Activated naive CD4-positive, alpha-beta T cell treated with anti-CD3 and anti-CD28 coated beads, Interleukin-2, amount 10 ng/mL, durations not matched to agents 7 days and 5 days (primary cell): ENCODE measurements around the gene TMEM245.

Source experiments
- CTCF ChIA-PET: fragments of 350-600 bp; sonication (Branson Sonifier 250); formaldehyde crosslinking; loops from one replicate; lab custom pipeline; 2021; ENCODE audit warnings: antibody characterized with exemption; lab: Charles Lee
- DNase-seq: peaks from one replicate; pipeline ENCODE4 v3.0.0-alpha.2; 2020
- H3K27ac Mint-ChIP-seq: one replicate; pipeline ENCODE4 v1.8.0; 2021; ENCODE audit warnings: mild to moderate bottlenecking, moderate library complexity, mixed read lengths
- H3K27me3 Mint-ChIP-seq: one replicate; pipeline ENCODE4 v1.8.0; 2021; ENCODE audit warnings: mild to moderate bottlenecking, mixed read lengths
- H3K36me3 Mint-ChIP-seq: one replicate; pipeline ENCODE4 v1.8.0; 2021; ENCODE audit warnings: mixed read lengths
- H3K4me1 Mint-ChIP-seq: one replicate; pipeline ENCODE4 v1.8.0; 2021; ENCODE audit warnings: mixed read lengths
- H3K4me3 Mint-ChIP-seq: one replicate; pipeline ENCODE4 v1.8.0; 2021; ENCODE audit warnings: mild to moderate bottlenecking, moderate library complexity, mixed read lengths
- H3K9me3 Mint-ChIP-seq: one replicate; pipeline ENCODE4 v1.8.0; 2021; ENCODE audit warnings: mixed read lengths

TMEM245 gene

DNA sequence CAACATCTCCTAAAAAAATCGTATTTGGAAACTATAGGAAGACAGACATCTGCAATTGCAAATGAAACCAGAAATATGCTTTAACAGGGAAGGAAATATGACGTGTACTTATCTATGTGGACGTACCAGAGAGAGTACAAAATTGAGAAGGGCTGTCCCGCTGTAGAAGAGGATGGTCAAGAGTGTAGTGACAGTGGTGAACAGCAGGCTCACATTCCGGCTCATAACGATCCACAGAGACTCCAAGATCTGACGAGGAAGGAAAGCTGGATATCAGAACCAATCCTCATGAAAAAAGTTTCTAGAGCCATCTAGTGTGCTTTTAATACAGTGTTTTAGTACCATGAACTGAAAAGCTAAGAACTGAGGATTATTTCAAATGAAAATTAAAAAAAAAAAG, 69.3 kb downstream of the TMEM245 start:
- CTCF ChIA-PET, result no interaction called here
- Mint-ChIP-seq H3K27me3 (no peaks in the 10 kb centered on the region), H3K9me3 (no peaks in the 10 kb centered on the region), H3K4me1 (no peaks in the 10 kb centered on the region), H3K36me3 (peaks cover 69% of the 10 kb centered on the region), H3K27ac (no peak overlapping the region), H3K4me3 (no peak overlapping the region)
- DNase-seq, result no peak

DNA sequence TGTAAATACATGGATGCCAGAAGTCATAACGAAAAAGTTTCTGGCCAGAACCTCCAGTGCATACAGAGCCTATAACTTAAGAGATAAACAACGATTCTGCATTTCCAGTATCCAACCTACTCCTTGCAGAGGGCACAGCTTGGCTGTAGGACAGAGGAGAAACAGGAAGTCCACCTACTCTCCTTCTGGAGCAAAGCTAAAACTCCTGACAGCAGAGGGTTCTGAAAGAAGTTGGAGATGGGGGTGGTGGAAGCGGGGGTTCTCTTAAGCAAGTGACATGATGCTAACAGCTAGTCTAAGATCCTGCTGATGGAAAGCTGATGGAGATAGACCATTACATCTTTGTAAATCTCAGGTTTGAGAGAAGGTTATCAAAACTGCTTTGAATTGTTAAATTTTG, 70.9 kb downstream of the TMEM245 start:
- Mint-ChIP-seq H3K27ac (no peak overlapping the region), H3K27me3 (no peaks in the 10 kb centered on the region), H3K4me1 (no peaks in the 10 kb centered on the region), H3K4me3 (no peak overlapping the region), H3K36me3 (peaks cover 66% of the 10 kb centered on the region), H3K9me3 (no peaks in the 10 kb centered on the region)
- CTCF ChIA-PET, result interaction anchor here (0.6 to 1.3 kb wide), 2 partner anchors 272 to 1040 kb away, joined by 3 to 4 read pairs; no protein-coding TSS in a partner anchor
- no peak for DNase-seq

DNA sequence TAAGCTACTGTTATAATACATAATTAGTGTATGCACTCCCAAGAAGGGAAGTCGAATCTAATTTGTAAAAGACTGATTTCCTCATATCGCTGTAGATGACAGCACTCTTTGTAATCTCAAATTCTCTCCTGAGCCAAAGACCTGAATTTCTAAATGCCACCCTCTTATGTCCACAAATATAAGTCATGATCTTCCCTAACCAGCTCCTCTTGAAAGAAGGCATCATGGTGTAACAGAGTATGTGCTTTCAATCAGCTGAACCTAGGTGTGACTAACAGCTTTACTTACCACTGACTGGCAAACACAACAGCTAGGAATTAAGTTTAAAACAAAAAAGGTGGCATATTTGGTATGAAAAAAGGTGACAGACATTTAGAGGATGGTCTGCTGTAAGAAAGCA, 72.5 kb downstream of the TMEM245 start:
- DNase-seq, result no peak
- Mint-ChIP-seq H3K36me3 (peaks cover 64% of the 10 kb centered on the region), H3K27me3 (no peaks in the 10 kb centered on the region), H3K9me3 (no peaks in the 10 kb centered on the region), H3K4me3 (no peak overlapping the region), H3K4me1 (no peaks in the 10 kb centered on the region), H3K27ac (no peak overlapping the region)
- CTCF ChIA-PET, result interaction anchor here (0.9 to 1.2 kb wide), 2 partner anchors 151 to 152 kb away, joined by 3 read pairs; no protein-coding TSS in a partner anchor

DNA sequence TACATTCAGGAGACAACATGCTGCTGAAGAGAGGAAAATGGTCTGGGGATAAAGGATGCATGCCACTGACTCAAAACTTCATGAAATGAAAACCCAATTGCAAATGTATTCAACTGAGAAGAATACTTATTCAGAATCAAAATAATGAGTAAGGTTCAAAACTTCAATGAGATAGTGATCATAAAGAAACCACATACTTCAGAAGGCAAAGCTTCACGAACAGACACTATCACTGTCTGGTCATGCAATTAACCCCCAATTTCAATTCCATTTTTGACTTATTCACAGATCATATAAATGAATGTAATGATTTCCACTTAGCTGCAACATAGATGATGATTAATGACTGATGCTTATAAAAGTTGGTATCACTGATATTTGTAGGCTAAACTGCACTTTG, 73.4 kb downstream of the TMEM245 start:
- no peaks in the 10 kb centered on the region for H3K4me1 Mint-ChIP-seq
- CTCF ChIA-PET, result interaction anchor here (0.9 kb wide), 1 partner anchor 153 kb away, joined by 3 read pairs; no protein-coding TSS in a partner anchor
- no peaks in the 10 kb centered on the region for H3K27me3 Mint-ChIP-seq
- H3K9me3 Mint-ChIP-seq, result no peaks in the 10 kb centered on the region
- no peak overlapping the region for H3K4me3 Mint-ChIP-seq
- H3K36me3 Mint-ChIP-seq, result peaks cover 56% of the 10 kb centered on the region
- H3K27ac Mint-ChIP-seq, result no peak overlapping the region
- DNase-seq, result no peak

DNA sequence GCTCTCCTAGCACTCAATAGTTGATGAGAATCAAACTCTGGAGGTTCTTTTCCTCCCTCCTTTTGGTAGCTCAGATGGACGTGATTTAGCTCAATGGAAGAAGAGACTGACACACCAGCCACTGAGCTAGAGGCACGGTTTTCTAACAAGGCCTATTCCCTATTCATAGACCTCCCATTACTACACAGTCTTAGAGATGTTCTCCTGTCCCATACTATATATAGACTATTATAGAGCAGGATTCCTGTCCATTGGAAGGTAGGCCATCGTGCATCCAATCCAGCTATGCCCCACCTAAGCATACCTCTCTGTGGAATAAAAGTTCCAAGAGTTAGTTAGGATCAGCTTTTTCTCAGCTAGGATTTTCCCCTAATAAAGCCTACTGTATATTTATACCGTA, 76.2 kb downstream of the TMEM245 start:
- H3K36me3 Mint-ChIP-seq, result peaks cover 56% of the 10 kb centered on the region
- DNase-seq, result no peak
- CTCF ChIA-PET, result interaction anchor here (0.9 to 1.2 kb wide), 3 partner anchors 12 to 27 kb away, joined by 3 to 4 read pairs (median 3); no protein-coding TSS in a partner anchor
- no peaks in the 10 kb centered on the region for H3K4me1 Mint-ChIP-seq
- no peak overlapping the region for H3K27ac Mint-ChIP-seq
- no peaks in the 10 kb centered on the region for H3K9me3 Mint-ChIP-seq
- no peaks in the 10 kb centered on the region for H3K27me3 Mint-ChIP-seq
- no peak overlapping the region for H3K4me3 Mint-ChIP-seq

DNA sequence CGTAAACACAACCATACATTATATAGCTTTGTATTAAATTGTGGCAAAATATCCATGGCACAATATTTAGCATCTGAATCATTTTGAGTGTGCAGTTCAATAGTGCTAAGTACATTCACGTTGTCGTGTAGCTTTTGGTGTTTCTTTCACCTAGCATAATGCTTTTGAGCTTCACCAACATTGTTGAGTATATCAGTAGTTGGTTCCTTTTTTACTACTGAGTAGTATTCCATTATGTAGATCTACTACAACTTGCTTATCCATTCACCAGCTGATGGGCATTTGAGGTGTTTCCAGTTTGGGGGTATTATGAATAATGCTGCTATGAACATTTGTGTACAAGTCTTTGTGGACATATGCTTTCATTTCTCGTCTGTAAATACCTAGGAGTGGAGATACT, 79.2 kb downstream of the TMEM245 start:
- H3K27ac Mint-ChIP-seq, result no peak overlapping the region
- H3K4me3 Mint-ChIP-seq, result no peak overlapping the region
- DNase-seq, result no peak
- H3K4me1 Mint-ChIP-seq, result no peaks in the 10 kb centered on the region
- CTCF ChIA-PET, result no interaction called here
- no peaks in the 10 kb centered on the region for H3K9me3 Mint-ChIP-seq
- peaks cover 47% of the 10 kb centered on the region for H3K36me3 Mint-ChIP-seq
- no peaks in the 10 kb centered on the region for H3K27me3 Mint-ChIP-seq

DNA sequence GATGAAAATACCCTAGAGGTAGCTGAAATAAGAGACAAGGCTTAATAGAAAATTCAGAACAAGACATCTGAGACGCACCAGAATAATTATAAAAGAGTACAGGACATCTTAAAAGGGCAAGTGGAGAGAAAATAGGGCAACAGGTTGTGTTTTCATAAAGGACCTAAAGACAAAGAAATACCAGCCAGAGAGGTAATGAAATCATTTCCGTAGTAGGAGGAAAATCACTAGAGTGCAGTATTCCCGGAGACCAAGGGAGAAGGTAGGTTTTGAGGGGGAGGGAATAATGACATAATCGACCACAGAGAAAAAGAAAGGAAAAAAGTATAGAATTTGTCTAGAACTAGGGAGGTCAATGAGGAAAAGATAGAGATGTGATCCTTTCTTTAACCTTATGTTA, 80.2 kb downstream of the TMEM245 start:
- Mint-ChIP-seq H3K4me3 (no peak overlapping the region), H3K27me3 (no peaks in the 10 kb centered on the region), H3K36me3 (peaks cover 44% of the 10 kb centered on the region), H3K4me1 (no peaks in the 10 kb centered on the region), H3K27ac (no peak overlapping the region), H3K9me3 (no peaks in the 10 kb centered on the region)
- CTCF ChIA-PET, result no interaction called here
- no peak for DNase-seq

DNA sequence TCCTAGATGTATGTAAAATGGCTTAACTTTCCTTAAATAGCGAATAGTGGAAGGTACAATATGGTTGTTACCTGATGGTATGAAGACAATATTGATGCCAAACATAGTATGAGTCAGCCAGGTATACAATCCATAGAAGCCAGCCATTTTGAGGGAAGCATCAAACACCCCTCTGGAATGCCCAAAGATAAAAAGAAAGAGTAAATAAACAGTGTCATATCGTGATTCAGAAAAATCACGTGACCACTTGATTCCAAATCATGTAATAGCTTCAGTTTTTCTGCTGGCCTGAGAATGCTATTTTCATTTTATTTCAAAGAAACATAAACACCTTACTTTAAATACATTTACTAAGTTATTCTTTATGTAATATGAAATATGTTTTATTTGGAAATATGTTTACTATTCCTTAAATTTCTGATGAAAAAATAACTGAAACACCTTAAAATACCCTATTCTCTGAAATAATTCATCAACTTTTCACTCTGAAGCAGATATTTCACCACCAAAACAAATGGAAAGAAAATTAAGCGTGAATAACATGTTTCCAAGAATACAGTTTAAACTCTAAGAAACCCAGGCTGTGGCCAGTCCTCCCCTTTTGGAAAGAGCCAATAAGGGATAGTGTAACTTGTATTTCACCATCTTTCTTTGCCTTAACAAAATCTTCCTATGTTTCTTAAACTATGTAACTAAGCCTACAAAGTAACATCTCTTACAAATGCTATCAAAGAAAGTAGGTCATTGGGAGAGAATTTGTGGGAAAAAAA, 81.6 kb downstream of the TMEM245 start:
- H3K4me1 Mint-ChIP-seq, result no peaks in the 10 kb centered on the region
- H3K9me3 Mint-ChIP-seq, result no peaks in the 10 kb centered on the region
- no peak overlapping the region for H3K27ac Mint-ChIP-seq
- CTCF ChIA-PET, result no interaction called here
- no peaks in the 10 kb centered on the region for H3K27me3 Mint-ChIP-seq
- H3K4me3 Mint-ChIP-seq, result no peak overlapping the region
- H3K36me3 Mint-ChIP-seq, result peaks cover 43% of the 10 kb centered on the region
- no peak for DNase-seq

DNA sequence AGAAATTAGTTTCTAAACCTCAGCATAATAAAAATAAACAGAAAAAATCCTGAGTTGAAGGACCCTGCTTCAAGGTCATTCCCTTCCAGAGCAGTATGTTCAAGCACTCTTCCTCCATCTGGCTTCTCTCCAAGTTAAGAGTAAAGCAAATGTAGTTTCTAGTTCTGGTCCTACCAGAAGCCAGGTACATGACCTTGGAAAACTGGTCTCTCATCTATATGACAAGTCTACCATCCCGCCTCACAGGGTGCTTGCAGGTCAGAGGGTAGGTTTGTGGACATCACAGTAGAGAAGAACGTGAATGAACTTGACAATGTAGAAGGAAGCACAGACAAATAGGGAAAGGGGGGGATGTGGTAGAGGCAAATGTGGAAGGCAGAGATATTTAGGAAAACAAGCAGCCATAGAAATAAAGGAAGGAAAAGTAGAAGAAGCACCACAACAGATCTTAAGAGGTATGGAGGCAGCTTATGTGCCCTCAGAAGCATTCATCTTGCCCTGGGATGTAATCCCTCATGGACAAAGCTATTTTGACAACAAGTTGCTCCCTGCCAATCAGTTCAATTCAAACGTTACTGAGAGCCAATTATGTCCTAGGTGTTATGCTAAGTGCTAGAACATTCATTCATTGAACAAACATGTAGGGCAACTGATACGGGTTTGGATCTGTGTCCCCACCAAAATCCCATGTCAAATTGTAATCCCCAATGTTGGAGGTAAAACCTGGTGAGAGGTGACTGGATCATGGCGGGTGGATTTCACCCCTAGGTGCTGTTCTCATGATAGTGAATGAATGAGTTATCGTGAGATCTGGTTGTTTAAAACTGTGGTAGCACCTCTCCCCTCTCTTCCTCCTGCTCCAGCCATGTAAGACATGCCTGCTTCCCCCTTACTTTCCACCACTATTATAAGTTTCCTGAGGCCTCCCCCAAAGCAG, 82.7 kb downstream of the TMEM245 start:
- H3K27ac Mint-ChIP-seq, result no peak overlapping the region
- H3K4me3 Mint-ChIP-seq, result no peak overlapping the region
- no peaks in the 10 kb centered on the region for H3K27me3 Mint-ChIP-seq
- H3K36me3 Mint-ChIP-seq, result peaks cover 40% of the 10 kb centered on the region
- CTCF ChIA-PET, result no interaction called here
- no peaks in the 10 kb centered on the region for H3K4me1 Mint-ChIP-seq
- H3K9me3 Mint-ChIP-seq, result no peaks in the 10 kb centered on the region
- DNase-seq, result no peak

DNA sequence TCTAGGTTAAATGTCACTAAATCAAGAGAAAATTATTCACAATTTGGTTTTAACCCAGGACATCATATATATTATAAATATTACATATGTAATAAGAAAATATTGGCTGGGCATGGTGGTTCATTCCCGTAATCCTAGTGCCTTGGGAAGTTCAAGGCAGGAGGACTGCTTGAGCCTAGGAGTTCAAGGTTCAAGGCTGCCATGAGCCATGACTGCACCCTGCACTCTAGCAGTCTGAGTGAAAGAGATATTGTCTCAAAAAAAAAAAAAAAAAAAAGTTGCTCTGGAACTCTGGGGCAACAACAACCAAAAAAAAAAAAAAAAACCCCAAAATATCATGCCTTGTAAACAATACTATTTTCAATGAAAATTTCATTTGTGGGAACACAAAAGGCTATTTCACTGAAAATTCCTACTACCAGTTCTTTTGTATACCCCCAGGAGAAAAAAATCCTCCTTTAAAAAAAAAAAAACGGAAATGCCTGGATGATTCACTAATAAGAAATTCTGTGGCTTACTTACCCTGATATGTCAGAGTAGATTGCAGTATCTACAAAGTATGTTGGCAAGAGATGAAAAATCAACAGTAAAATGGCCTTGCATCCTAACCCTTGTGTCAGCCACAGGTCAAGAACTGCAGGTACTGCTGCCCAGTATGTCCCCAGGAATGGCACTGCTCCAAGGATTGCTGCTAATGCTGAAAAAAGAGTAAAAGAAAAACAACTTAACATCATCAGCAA, 83.9 kb downstream of the TMEM245 start:
- H3K27ac Mint-ChIP-seq, result no peak overlapping the region
- CTCF ChIA-PET, result no interaction called here
- DNase-seq, result no peak

DNA sequence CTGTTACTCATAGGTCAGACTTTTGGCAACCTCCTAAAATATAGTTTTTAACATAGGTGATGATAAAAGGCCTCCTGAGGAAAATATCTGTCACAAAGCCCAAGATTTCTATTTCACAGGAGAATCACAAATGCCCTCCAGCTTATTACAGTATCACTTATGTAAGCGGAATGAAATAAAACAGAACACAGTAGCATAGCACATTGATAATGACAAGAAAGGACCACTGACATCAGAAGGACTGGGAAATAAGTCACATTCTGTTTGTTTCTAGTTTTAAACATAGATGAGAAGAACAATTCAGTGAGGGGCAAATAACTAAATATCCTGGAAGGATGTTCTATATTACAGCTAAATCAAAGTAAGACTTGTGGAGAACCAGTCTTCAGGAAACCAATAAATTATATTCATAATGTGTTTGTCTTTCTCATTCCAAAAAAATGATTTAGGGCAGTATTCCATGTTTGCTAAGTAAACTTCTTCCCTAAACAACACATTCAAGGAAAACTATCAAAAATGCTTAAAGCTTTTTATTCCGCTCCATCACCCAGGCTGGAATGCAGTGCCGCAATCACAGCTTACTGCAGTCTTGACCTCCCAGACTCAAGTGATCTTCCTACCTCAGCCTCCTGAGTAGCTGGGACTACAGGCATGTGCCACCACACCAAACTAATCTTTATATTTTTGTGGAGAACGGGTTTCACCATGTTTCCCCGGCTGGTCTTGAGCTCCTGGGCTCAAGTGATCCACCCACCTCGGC, 85.6 kb downstream of the TMEM245 start:
- Mint-ChIP-seq H3K27me3 (no peaks in the 10 kb centered on the region), H3K4me3 (no peak overlapping the region), H3K4me1 (no peaks in the 10 kb centered on the region), H3K9me3 (no peaks in the 10 kb centered on the region), H3K27ac (no peak overlapping the region), H3K36me3 (peaks cover 32% of the 10 kb centered on the region)
- CTCF ChIA-PET, result no interaction called here
- DNase-seq, result no peak

More for the DNA sequence above, 83.9 kb downstream of the TMEM245 start:
- Mint-ChIP-seq H3K36me3 (peaks cover 42% of the 10 kb centered on the region), H3K4me3 (no peak overlapping the region), H3K4me1 (no peaks in the 10 kb centered on the region), H3K9me3 (no peaks in the 10 kb centered on the region), H3K27me3 (no peaks in the 10 kb centered on the region)

DNA sequence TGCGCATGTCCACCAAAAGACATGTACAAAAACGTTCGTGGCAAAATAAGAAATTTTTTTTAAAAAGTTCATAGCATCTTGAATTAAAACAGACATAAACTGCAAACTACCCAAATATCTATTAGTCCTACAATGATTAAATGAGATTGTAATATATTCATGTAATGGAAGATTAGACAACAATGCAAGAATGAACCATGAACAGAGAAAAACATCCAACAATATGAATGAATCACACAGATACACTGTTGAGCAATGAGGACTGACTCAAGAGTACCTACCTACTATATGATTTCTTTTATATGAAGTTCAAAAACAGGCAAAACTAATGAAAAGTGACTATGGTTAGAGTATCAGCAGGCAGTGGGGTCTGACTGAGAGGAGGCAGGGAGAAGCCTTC, 88.5 kb downstream of the TMEM245 start:
- Mint-ChIP-seq H3K4me3 (no peak overlapping the region), H3K4me1 (peaks cover 9% of the 10 kb centered on the region)

DNA sequence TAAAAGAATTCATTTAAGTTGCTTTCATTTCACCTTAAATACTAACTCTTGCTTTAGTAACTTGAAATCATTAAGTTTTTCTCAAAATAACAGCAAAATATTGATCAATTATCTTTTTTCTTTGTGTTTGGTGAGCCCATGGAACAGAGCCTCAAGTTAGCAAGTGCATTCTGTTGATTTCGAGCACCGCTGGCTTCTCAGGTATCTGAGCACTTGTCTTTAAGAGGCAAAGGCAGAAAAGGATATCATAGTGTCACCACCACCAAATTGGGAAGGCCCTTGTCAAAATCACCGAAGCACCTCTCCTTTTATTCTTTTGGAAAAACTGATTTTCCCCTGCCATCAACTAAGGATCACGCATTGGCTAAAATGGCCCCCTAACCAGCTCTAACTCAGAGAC, 89.3 kb downstream of the TMEM245 start:
- Mint-ChIP-seq H3K36me3 (peaks cover 31% of the 10 kb centered on the region), H3K9me3 (no peaks in the 10 kb centered on the region), H3K27me3 (no peaks in the 10 kb centered on the region), H3K4me3 (no peak overlapping the region), H3K27ac (peak overlapping the region; percentile 14), H3K4me1 (peaks cover 9% of the 10 kb centered on the region)
- CTCF ChIA-PET, result no interaction called here
- no peak for DNase-seq

More for the DNA sequence above, 88.5 kb downstream of the TMEM245 start:
- Mint-ChIP-seq H3K27ac (no peak overlapping the region), H3K9me3 (no peaks in the 10 kb centered on the region), H3K27me3 (no peaks in the 10 kb centered on the region), H3K36me3 (peaks cover 32% of the 10 kb centered on the region)
- no peak for DNase-seq
- CTCF ChIA-PET, result no interaction called here
